HG02759 (cell line): ENCODE measurements around the gene ZFYVE27.
"Not testable (repeated sequence)": the region's sequence is repeated elsewhere in the genome, so short reads cannot be mapped to it uniquely, and the experiment has no call there.

Source experiments
- ATAC-seq: cut with Tn5 transposase; IDR thresholded peaks from one replicate; pipeline ENCODE4 v1.9.1; 2021; ENCODE audit warnings: mild to moderate bottlenecking, moderate library complexity; ENCODE audit not compliant: unreplicated experiment

Gene ZFYVE27

GRCh38 chr10:97736902-97737769, at the start of gene ZFYVE27:
ZFYVE27 (plus strand) TSS chr10:97737128; CDS start chr10:97738478, 1,350 bp downstream.
- ATAC-seq: peak; percentile 86

- no peak for ATAC-seq
Observed at GRCh38 chr10:97687785-97688781, 48.8 kb upstream of the ZFYVE27 start.

GRCh38 chr10:97689559-97690020, 47.3 kb upstream of the ZFYVE27 start:
- ATAC-seq: no peak

GRCh38 chr10:97690133-97690532, 46.8 kb upstream of the ZFYVE27 start:
- ATAC-seq: no peak

GRCh38 chr10:97698072-97698655, 38.8 kb upstream of the ZFYVE27 start:
- not testable (repeated sequence) for ATAC-seq

- ATAC-seq: peak; percentile 70
Observed at GRCh38 chr10:97701438-97702069, 35.4 kb upstream of the ZFYVE27 start.

GRCh38 chr10:97703398-97704067, 33.4 kb upstream of the ZFYVE27 start:
- no peak for ATAC-seq

- no peak for ATAC-seq
Observed at GRCh38 chr10:97704341-97704740, 32.6 kb upstream of the ZFYVE27 start.

- no peak for ATAC-seq
Observed at GRCh38 chr10:97705006-97705670, 31.8 kb upstream of the ZFYVE27 start.

- ATAC-seq: no peak
Observed at GRCh38 chr10:97707134-97707861, 29.6 kb upstream of the ZFYVE27 start.

- no peak for ATAC-seq
Observed at GRCh38 chr10:97708167-97708566, 28.8 kb upstream of the ZFYVE27 start.

- ATAC-seq: no peak
Observed at GRCh38 chr10:97708976-97709946, 27.7 kb upstream of the ZFYVE27 start.

GRCh38 chr10:97711640-97712572, 25.0 kb upstream of the ZFYVE27 start:
- ATAC-seq: no peak

GRCh38 chr10:97713339-97713825, 23.5 kb upstream of the ZFYVE27 start, which contains the start of gene MARVELD1:
MARVELD1 (plus strand) TSS chr10:97713730; CDS start chr10:97713877, 147 bp downstream.
- ATAC-seq: no peak

- ATAC-seq: peak; percentile 81
Observed at GRCh38 chr10:97713826-97714400, 23.0 kb upstream of the ZFYVE27 start.
